A549 treated with DMSO at 1 μM for 4 hours (cell line): ENCODE data around the gene ADCYAP1. TPM values are rescaled to one million over a fixed set of nuclear protein-coding genes. Genes with fewer than 3 reads are reported as not detected.

Experiments
- total RNA-seq: library from RNA; stranded (reverse); fragments of 200-300 nt; extraction: Qiagen RNA extraction; gene quantifications from 5 replicates; pipeline ENCODE4 v1.2.3, GENCODE V29; 2022; ENCODE audit warnings: low read depth

ADCYAP1 gene
- total RNA-seq, result not detected in 5 replicates

DNA sequence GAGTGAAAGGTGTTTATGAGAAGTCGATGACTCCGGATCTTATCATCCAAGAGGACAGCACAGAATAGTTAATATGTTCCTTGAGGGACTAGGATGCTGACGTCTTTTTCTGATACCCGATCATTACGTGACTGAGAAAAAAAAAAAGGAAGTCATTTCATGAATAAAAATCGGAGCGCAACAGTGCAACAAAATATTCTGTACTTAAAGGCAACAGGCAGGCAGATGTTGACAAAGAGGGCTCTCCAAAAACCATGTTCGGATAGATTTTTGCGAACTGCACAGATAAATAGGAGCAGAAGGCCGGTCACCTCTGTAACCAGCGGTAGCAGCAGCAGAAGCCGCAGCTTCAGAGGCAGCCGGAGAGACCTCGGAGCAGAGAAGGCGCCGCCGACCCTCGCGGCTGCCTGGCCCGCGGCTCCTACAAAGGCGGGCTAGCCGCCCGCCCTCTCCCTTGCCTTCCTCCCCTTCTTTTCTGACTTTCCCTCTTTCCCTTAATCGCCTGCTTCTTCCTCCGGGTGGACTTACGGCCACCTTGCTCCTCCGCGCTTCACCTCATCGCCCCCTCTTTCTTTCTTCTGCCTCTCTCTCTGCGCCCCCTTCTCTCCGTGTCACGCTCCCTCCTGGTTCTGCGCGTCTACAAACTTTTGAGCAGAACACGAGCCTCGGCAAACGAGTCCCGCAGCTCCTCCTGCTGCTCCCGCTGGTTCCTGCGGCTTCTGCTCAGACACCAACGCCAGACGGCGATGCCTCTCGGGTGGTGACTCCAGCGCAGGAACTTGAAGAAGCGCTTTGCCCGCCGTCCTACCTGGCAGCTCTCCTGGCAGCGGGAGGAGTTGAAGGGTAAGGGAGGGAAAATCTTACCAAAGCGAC, at the start of gene ADCYAP1:
TSS of gene ADCYAP1 (plus strand) at position 654 of the 873 bp plus-strand sequence. CDS start 516 bp downstream, outside the sequence.

Other genes with a start within 250 kb of the ADCYAP1 start
- gene TYMS, start 247.2 kb upstream of the ADCYAP1 start, total RNA-seq, result 164 to 184 TPM (median 178 TPM) in 5 replicates
- gene ENOSF1, start 192.2 kb upstream of the ADCYAP1 start, total RNA-seq, result 17.8 to 29.6 TPM (median 27.8 TPM) in 5 replicates
- gene YES1, start 92.6 kb upstream of the ADCYAP1 start, total RNA-seq, result 21.4 to 31.6 TPM (median 27.5 TPM) in 5 replicates